Measurements from ENCODE around the gene WWC2.
"Not testable (repeated sequence)": the region's sequence is repeated elsewhere in the genome, so short reads cannot be mapped to it uniquely, and the experiment has no call there.

The WWC2 gene

DNA sequence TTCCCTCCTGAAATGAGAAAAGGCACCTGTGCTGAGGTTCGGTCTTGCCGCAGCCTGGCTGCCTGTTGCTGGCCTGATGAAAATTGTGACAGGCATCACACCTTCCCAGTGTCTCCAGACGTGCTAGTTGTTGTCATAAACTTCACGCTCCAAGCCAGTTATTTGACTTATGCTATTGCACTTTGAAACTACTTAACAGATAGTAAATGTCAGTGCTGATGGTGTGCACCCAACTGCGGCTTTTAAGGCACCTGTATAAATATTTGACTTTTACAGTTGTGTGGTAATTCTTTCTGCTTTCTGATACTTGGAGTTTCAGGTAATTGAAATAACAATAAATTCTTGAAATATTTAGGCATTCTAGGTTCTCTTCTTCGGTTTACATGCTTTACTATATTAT, 1.8 kb downstream of the WWC2 start:
- no peak for DNase-seq

DNA sequence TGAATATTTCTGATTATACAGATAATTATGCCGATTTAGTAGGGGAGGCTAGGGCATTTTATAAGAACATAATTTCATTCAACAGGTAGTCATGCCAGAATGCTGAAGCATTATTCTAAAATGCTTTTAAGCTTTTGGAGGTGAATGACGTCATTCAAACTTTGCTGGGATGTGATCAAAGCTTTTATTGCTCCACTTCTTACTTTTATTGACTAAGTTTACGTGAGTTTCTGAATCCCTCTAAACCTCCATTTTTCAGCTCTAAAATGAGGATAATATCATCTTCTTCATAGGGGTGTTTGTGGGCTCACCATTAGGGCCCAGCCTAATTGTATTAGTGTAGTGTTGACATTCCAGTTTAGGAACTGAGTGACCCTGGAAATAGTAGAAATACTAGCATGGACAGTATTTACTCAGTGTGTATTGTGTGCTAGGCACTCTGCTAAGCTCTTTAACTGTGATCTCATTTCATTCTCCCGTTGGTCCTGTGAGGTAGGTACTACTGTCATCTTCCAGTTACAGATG, 3.0 kb downstream of the WWC2 start:
- DNase-seq: no peak

DNA sequence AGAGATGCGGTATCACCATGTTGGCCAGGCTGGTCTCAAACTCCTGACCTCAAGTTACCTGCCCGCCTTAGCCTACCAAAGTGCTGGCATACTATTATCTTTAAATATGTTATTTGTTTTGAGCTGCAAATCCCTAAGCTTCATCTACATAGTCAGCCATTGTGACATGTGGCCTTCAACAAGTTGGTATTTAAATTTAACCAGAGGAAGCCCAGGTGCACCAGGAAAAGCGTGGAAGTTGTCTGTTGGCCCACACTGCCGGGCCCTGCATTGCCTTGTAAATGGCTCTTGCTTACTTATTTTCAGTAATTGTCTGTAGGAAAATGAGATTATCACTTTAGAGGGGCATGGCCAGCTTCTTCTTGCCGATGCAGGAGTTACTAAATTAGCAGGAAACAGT, 6.0 kb downstream of the WWC2 start:
- no peak for DNase-seq

DNA sequence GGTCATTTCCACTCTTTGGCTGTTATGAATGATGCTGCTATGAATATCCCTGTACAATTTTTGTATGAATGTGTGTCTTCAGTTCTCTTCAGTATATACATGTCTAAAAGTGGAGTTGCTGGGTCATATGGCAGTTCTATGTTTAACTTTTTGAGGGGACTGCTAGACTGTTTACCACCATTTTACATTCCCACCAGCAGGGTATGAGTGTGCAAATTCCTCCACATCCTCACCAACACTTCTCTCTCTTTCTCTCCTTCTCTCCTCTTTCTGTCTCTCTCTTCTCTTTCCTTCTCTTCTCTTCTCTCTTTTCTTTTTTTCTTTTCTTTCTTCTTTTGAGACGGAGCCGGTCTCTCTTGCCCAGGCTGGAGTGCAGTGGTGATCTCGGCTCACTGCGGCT, 7.8 kb downstream of the WWC2 start:
- no peak for DNase-seq

DNA sequence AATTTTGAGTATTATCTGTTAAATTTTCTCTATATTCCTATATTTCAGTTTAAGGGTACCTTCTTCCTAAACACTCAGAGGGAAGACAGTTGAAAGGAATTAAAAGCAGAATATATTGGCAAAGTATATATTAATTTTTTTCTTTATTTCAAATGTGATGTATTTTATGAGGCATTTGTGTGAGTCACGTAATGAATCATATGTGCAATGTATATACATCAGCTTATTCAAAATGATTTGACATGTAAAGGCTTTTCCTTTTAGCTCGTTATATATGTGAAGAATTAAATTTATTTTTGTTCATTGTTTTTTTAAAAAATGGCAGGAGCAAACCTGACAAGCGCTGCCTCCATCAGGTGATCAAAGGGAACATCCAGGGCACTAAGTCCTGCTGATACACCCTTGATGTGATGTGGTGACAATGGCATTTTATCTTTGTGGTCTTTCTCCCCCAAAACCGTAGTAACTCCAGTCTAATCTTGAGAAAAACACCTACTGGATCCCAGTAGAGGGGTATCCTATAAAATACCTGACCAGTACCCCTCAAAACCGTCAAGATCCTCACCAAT, 8.9 kb downstream of the WWC2 start:
- no peak for DNase-seq

DNA sequence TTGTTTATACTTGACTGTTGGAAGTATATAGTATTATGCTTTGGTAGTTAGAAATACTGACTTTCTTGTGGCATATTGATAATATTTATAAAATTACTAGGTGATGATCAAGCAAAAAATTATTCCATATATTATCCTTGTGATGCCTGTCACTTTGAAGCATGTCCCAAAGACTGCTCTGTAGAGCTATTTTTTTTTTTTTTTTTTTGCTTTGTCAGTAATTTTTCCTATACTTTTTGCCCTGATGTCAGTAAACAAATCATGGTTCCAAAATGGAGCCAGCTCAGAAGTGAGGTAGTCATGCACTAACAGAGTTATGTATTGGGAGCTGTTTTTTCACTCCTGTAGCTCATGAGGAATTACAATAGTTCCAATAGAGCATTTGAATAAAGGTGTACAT, 11.2 kb downstream of the WWC2 start:
- no peak for DNase-seq

DNA sequence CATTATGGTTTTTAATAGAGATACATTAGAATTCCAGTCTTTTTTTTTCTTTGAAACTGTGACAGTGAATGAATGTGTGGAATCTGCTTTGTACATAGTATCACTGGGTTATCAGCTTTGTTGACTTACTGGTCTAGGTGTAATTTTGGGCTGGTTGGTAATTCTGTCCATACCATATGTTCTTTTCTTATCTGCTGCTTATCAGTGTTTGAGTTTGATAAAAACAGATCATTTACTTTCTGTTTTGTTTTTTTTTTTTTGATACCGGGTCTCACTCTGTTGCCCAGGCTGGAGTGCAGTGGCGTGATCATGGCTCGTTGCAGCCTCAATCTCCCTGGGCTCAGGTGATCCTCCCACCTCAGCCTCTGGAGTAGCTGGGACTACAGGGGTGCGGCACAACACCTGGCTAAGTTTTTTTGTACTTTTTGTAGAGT, 12.4 kb downstream of the WWC2 start:
- no peak for DNase-seq

DNA sequence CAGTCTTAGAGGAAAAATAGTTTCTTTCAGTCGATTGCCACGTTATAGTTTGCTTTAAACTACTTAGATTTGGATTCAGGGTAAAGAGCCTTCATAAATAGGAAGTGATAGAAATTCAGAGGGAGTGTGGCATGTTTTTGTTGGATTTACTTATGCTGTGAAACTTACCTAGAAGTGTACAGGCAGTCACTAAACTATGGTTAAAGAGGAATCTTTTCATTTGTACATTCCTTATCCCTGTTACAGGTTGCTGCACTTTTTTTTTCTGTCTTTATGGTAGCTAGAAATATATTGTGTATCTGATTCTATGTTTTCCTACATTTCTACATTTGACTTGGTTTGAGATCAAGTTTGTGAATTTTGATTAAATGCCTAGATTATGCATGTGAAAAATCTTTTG, 19.1 kb downstream of the WWC2 start:
- no peak for DNase-seq

DNA sequence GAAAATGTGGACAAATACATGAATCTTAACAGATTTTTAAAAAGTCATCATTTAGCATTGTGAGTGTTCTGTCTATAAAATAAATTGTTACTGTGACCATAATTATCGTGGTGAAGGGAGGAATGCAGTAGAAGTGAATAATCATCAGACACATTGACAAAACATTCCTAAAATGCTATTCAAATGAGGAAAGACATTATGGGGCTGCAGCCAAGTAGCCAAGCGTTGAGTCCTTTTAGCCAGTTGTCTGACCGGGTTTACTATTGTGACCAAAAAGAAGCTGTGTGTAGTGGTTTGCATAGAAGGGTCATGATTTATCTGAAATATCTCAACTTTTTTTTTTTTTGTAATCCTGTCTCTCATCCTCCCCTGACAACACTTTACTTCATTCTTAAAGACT, 19.5 kb downstream of the WWC2 start:
- no peak for DNase-seq

DNA sequence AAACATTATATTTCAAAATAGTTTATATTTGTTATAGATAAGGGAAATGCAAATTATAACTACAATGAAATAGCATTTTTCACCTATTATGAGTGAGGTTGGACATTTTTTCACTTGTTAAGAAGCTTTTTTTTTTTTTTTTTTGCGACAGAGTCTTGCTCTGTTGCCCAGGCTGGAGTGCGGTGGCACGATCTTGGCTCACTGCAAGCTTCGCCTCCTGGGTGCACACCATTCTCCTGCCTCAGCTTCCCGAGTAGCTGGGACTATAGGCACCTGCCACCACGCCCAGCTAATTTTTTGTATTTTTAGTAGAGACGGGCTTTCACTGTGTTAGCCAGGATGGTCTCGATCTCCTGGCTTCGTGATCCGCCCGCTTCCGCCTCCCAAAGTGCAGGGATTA, 22.6 kb downstream of the WWC2 start:
- DNase-seq: not testable (repeated sequence)

DNA sequence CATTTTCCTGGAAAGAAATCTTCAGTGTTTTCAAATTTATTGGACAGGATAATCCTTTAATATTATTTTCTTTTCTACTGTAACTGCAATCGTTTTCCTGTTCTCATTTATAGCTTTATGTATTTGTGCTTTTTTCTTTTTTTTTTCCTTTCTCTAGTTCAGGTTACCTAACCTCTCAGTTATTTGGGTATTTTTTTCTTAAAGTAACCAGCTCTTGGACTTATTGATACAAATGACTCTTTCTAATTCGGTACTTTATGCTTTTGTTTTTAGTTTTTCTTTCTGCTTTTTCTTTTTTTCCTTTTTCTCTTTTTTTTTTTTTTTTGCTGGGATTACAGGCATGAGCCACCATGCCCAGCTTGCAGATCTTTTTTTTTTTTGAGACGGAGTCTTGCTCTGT, 25.2 kb downstream of the WWC2 start:
- DNase-seq: no peak

DNA sequence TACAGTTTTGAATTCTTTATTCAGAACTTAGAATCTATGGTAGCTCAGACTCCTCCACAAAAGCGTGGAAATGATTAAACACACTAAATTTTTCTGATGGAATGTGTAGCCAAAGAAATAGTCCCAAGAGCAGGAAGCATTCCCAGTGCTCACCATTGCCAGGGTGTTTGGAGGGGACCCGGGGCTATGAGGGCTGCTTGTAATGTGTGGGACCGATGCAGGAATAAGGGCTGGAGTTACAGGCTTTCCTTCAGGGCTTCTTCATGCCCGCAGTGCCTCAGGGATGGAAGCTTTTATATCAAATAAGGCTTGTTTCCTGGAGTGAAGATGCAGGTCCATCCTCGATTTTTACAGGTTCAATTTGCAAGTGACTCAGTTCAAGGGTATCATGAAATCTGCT, 25.8 kb downstream of the WWC2 start:
- no peak for DNase-seq

DNA sequence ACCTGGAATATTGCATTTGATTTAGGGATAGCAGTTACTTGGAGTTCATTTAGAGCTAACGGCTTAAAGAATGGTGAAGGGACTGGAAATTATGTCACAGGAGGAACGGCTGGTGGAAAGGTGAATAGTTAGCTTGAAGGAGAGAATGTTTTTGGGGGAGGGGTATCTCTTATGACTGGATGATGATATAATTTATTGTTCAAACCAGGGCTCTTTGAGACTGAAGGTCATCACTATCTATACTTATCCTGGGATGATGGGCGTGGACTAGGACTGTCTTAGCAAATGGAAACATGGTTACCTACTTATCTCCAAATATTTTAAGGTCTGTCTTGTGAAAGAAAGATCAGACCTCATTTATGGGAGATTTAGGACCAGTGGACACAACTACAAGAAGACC, 30.1 kb downstream of the WWC2 start:
- DNase-seq: no peak

DNA sequence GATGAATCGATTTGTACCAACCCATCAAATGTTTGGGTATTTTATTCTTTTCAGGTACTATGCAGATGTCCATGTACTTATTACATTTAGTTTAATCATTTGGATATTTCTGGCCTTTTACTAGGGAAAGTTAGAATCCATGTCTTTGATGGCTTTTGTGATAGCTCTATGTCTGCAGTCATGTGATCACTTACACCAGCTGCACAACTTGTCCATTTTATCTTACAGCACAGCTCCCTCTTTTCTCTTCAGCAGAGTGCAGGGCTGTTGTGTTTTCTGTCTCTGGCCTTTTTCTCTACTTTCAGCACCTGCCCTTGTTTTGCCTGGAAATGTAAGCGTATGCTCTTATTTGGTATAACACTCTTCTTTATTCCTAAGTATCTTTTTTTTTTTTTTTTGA, 30.6 kb downstream of the WWC2 start:
- DNase-seq: peak; percentile 35

DNA sequence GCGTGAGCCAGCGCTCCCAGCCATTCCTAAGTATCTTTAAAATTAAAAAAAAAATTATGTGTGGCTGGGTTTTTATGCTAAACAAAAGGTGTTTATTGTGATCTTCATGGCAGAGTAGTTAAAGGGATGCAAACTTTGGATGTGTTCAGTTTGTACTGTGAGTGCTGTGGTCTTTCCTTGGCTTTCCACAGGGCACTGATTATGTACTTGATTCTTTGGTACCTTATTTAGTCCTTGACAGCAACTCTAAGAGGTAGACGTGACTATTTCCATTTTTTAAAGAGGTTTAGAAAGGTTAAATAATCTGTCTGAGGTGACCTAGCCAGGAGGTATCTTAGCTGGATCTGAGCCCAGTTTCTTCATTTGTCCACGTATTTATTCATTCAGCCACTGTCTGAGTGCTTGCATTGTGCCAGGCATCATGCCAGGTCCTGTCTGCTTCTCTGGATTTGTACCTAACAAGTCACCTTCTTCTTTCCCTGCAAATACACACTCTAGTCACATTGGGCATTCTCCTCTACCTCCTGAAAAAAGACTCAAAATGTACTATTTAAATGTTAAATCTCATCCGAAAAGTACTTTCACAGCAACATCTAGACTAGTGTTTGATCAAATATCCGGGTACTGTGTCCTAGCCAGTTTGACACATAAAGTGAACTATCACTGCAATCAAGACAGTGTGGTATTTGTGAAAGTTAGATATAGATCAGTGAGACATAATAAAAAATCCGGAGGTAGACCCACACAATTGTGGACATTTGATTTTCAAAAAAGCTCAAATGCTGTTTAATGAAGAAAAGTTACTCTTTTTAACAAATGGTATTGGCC, 31.5 kb downstream of the WWC2 start:
- no peak for DNase-seq

DNA sequence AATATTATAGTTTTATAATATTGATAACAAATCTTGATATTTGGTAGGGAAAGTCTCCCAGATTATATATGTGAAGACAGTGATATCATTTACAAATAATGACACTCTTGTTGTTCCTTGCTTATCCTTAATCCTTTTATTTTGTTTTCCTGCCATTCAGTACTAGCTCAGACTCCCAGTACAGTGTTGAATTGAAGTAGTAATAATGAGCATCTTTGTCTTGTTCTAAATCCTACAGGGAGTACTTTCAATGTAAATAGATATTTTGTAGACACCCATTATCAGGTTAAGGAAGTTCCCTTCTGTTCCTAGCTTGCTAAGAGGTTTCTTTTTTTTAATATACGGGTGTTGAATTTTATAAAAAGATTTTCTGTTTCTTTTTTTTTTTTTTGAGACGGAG, 33.0 kb downstream of the WWC2 start:
- no peak for DNase-seq

DNA sequence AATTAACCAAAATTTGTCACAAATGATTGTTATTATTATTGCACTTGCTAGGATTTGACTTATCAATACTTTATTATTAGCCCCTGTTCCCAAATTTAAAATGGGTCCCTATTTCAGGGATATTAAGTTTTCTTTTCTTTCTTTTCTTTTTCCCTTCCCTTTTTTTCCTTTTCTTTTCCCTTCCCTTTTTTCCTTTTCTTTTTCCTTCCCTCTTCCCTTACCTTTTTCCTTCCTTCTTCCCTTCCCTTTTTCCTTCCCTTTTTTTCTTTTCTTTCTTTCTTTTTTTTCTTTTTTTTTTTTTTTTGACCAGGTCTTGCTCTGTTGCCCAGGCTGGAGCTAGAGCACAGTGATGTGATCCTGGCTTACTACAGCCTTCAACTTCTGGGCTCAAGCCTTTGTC, 33.8 kb downstream of the WWC2 start:
- no peak for DNase-seq

DNA sequence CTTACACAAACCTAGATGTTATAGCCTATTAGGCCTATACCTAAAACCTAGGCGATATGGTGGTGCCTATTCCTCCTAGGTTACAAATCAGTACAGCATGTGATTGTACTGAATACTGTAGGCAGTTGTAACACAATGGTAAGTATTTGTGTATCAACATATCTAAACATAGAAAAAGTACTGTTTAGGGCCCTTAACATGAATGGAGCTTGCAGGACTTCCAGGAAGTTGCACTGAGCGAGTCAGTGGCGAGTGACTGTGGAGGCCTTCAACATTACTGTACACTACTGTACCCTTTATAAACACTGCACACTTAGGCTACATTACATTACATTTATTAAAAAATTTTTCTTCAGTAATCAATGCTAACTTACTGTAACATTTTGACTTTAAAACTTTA, 37.8 kb downstream of the WWC2 start:
- no peak for DNase-seq

DNA sequence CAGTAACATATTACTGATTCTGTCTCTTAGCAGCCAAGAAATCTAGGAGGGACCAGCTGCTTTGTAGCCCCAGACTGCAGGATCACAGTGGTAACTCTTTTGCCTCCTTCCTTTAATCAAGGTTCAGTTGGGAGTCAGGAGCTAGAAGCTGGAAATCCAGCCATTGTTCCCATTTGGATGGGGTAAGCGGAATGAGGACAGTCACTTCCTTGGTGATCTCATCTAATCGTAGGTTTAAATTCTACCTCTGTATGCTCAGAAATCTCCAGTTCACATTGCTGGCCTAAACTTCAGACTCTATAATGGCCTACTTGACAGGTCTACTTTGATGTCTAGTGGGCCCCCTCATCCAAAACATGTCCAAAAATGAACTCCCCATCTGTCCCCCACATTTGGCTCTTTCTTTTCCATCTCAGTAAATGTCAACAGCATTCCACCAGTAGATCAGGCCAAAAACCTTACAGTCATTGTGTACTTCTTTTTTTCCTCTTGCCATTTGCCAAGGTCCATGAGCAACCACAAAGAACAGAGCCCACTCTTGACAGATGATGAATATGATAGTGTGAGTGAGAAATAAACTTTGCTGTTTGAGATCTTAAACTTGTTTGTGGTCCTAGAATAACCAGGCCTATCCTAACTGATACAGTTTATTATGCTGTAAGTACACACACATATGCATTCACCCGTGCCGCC, 40.1 kb downstream of the WWC2 start:
- DNase-seq: no peak

DNA sequence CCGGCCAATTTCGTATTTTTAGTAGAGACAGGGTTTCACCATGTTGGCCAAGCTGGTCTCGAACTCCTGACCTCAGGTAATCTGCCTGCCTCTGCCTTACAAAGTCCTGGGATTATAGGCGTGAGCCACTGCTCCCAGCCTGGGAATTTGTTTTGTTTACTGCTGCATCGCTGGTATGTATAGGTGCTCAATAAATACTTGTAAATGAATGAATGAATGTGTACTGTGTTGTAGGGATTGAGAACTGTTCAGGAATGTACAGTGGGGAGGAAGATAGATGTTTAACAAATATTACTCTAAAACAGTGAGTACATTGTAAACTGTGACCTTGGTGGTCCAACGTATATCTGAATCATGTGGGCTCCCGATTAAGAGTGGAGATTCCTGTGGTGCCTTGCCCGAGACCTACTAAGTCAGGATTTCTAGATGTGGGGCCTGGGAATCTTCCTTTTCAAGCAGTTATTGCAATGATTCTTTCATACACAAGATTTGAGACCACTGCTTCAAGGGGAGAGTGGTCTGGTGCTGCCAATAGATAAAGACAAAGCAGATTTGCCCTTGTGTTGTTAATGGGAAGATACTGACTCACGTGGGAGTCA, 41.0 kb downstream of the WWC2 start:
- DNase-seq: no peak

DNA sequence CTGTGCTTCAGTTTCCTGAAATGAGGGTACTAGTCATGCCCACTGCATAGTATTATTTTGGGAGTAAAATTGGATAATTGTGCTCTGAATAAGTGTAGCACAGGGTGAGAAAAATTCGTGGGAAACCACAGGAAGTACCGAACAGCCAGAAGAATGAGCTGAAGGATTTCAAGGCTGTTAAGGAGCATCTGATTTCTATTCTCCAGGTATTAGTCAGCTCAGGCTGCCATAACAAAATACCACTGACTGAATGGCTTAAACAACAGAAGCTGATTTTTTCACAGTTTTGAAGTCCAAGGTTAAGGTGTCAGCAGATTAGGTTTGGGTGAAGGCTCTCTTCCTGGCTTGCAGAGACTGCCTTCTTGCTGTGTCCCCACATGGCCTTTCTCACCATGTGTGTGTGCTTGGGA, 41.9 kb downstream of the WWC2 start:
- no peak for DNase-seq

DNA sequence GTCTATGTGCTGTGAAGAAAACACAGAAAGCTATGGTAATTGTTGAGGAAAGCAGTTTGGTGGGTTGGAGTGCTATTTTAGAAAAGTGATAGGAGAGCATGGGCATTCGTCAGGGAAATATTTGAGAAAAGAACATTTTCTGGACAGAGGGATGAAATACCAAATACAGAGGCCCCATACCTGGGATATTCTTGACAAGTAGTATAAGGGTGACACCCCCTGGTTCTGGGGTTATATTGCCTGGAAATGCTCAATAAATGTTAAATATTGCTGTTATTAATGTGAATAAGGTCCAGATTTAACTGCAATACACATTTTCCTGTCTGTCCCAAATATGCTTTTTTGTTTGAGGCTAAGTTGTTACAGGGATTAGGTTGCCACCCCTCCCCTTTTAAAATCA, 42.9 kb downstream of the WWC2 start:
- no peak for DNase-seq

Measured in hematopoietic multipotent progenitor cell treated with erythropoietin and hydrocortisone succinate and interleukin-3 and kit ligand, for 6 days (in vitro differentiated cells).